Keratinocyte (primary cell): ENCODE measurements around the gene EBNA1BP2.

Experiments used
- EZH2 ChIP-seq: IDR thresholded peaks from one replicate; pipeline ENCODE4 v1.6.1; 2012; ENCODE audit warnings: inconsistent platforms, mild to moderate bottlenecking, low read length, moderate library complexity
- TF ChIP-seq, protein P1 (sequence below), 3 experiments: IDR thresholded peaks in 1 of 3; conservative IDR thresholded peaks in 1 of 3; optimal IDR thresholded peaks in 1 of 3; 2 replicates in 2 of 3; 3 replicates in 1 of 3; pipeline versions ENCODE3 to v1.5.1; 2011; ENCODE audit warnings: low read length in 3 of 3, mild to moderate bottlenecking in 3 of 3, moderate library complexity in 2 of 3, control low read depth in 1 of 3, inconsistent platforms in 1 of 3; ENCODE audit not compliant: insufficient read depth in 2 of 3; ENCODE audit errors: extremely low read depth in 1 of 3

DNA sequence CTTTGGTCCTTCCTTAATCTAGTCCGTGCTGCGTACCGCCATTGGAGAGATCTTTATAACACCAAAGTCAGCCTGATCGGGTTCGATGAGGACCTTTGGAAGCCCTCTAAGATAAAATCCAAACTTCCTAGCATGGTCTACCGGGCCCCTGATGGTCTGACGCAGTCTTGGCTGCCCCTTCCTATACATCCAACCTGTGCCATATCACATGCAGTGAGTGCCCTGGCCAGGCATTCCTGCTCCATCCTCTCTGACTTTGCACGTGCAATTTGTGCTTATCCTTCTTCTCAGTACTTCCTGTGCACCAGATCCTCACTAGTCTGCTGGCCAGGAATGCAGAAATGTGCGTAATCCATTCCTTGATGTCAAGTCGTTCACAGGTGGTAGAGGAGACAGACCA is 45.7 kb upstream of the EBNA1BP2 start:
- TF ChIP-seq, protein P1, sequence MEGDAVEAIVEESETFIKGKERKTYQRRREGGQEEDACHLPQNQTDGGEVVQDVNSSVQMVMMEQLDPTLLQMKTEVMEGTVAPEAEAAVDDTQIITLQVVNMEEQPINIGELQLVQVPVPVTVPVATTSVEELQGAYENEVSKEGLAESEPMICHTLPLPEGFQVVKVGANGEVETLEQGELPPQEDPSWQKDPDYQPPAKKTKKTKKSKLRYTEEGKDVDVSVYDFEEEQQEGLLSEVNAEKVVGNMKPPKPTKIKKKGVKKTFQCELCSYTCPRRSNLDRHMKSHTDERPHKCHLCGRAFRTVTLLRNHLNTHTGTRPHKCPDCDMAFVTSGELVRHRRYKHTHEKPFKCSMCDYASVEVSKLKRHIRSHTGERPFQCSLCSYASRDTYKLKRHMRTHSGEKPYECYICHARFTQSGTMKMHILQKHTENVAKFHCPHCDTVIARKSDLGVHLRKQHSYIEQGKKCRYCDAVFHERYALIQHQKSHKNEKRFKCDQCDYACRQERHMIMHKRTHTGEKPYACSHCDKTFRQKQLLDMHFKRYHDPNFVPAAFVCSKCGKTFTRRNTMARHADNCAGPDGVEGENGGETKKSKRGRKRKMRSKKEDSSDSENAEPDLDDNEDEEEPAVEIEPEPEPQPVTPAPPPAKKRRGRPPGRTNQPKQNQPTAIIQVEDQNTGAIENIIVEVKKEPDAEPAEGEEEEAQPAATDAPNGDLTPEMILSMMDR (optimal IDR thresholded peaks at IDR 0.05 in 1 of 3, IDR thresholded peaks at IDR 0.05 in 1 of 3, conservative IDR thresholded peaks at IDR 0.05 in 1 of 3; ENCODE audit: extremely low read depth in 1 of 3, insufficient read depth in 2 of 3, low read length in 3 of 3): no peak
- no peak for TF ChIP-seq EZH2
